ENCODE data around the gene ZNF84. TPM values are rescaled to one million over a fixed set of nuclear protein-coding genes. Genes with fewer than 3 reads are reported as not detected.

Gene ZNF84
- total and polyA plus RNA-seq, 2 of the 8 experiments (the other 6 are each of a cell fraction or from before 2014, with no cell fraction given), result 8.9 to 34.0 TPM

GRCh38 chr12:133058203-133059113 is 21.1 kb downstream of the ZNF84 start:
- H2AK5ac ChIP-seq (ENCODE audit: low read depth, low read length), result no peak overlapping the region
- no peak overlapping the region for H2AFZ ChIP-seq (ENCODE audit: low read length)
- H2BK5ac ChIP-seq (ENCODE audit: low read depth, low read length), result no peak overlapping the region
- no peaks in the 10 kb centered on the region for H4K20me1 ChIP-seq (replicated peaks in 1 of 2; ENCODE audit: control insufficient read depth in 1 of 2, insufficient read depth in 2 of 2, low read length in 2 of 2)
- H3K27me3 ChIP-seq (replicated peaks in 1 of 4; ENCODE audit: control insufficient read depth in 3 of 4, extremely low read depth in 1 of 4, insufficient read depth in 3 of 4, low read length in 3 of 4), result no peaks in the 10 kb centered on the region
- no peak overlapping the region for H3K27ac ChIP-seq (ENCODE audit: low read depth, low read length)
- TF ChIP-seq SP4 (IDR thresholded peaks at IDR 0.05; ENCODE audit: low read length) (no peak), CHD1 (IDR thresholded peaks at IDR 0.05; ENCODE audit: low read depth, low read length) (no peak), CBX5 (IDR thresholded peaks at IDR 0.05; ENCODE audit: low read depth, low read length) (peak; percentile 96), ATF2 (IDR thresholded peaks at IDR 0.05; ENCODE audit: low read length) (no peak), CREB1 (IDR thresholded peaks at IDR 0.05) (no peak), ZNF274 (IDR thresholded peaks at IDR 0.05; ENCODE audit: borderline replicate concordance, extremely low read depth, low read length) (peak; percentile 99), BRCA1 (IDR thresholded peaks at IDR 0.05; ENCODE audit: low read depth, low read length) (no peak), POLR2A (IDR thresholded peaks at IDR 0.05; ENCODE audit: control extremely low read depth in 1 of 2, low read depth in 2 of 2, low read length in 2 of 2) (peak in 1 of 2 experiments; percentile 6; a peak in 1 of 3 replicates), POU5F1 (IDR thresholded peaks at IDR 0.05; ENCODE audit: low read depth, low read length) (no peak)
- no peaks in the 10 kb centered on the region for H3K79me1 ChIP-seq (ENCODE audit: low read depth, low read length)
- peaks cover 11 to 65% (median 40%) of the 10 kb centered on the region in 4 experiments for H3K36me3 ChIP-seq (ENCODE audit: control insufficient read depth in 2 of 4, insufficient read depth in 4 of 4, low read length in 3 of 4)
- no peak for FAIRE-seq
- peaks cover 85% of the 10 kb centered on the region in 2 experiments for H3K9me3 ChIP-seq (ENCODE audit: insufficient read depth in 2 of 2, low read depth in 1 of 2, low read length in 1 of 2)
- H3K9ac ChIP-seq (replicated peaks in 1 of 4; ENCODE audit: extremely low read depth in 1 of 4, low read depth in 3 of 4, low read length in 3 of 4), result no peak overlapping the region
- no peak overlapping the region for H3K56ac ChIP-seq (replicated peaks; ENCODE audit: insufficient read length, low read depth, low read length)
- H4K91ac ChIP-seq (replicated peaks; ENCODE audit: insufficient read length, low read length), result no peak overlapping the region
- H4K5ac ChIP-seq (ENCODE audit: insufficient read length, low read depth, low read length), result no peak overlapping the region
- H3K18ac ChIP-seq (ENCODE audit: extremely low read depth, low read length), result no peak overlapping the region
- no peaks in the 10 kb centered on the region for H3K23me2 ChIP-seq (ENCODE audit: low read depth, low read length)
- H3K4me3 ChIP-seq (ENCODE audit: extremely low read depth in 1 of 4, insufficient read depth in 2 of 4, low read depth in 3 of 4, low read length in 4 of 4), result peak overlapping the region in 1 of 4 experiments; percentile 42; a peak in 1 of 8 replicates
- no peak overlapping the region for H2BK120ac ChIP-seq (replicated peaks; ENCODE audit: low read depth, low read length)
- H3K79me2 ChIP-seq (ENCODE audit: control insufficient read depth in 1 of 2, insufficient read depth in 2 of 2, low read length in 2 of 2), result no peaks in the 10 kb centered on the region
- H4K8ac ChIP-seq (ENCODE audit: extremely low read depth, insufficient read depth, low read length), result no peak overlapping the region
- H2BK12ac ChIP-seq (ENCODE audit: low read depth, low read length), result no peak overlapping the region
- no peaks in the 10 kb centered on the region for H3K4me1 ChIP-seq (replicated peaks in 1 of 4; ENCODE audit: control insufficient read depth in 3 of 4, insufficient read depth in 4 of 4, low read length in 3 of 4)
- CTCF ChIA-PET (ENCODE audit: partially characterized antibody), result interaction anchor here (0.6 kb wide), 2 partner anchors 15 to 112 kb away, joined by 3 read pairs; no protein-coding TSS in a partner anchor
- no peak overlapping the region for H2BK20ac ChIP-seq (ENCODE audit: low read length)
- H3K4me2 ChIP-seq (ENCODE audit: insufficient read depth in 1 of 2, low read depth in 2 of 2, low read length in 2 of 2), result no peak overlapping the region
- DNase-seq (ENCODE audit: low read depth in 1 of 2, low spot score in 2 of 2), result no peak
- no peak overlapping the region for H2BK15ac ChIP-seq (ENCODE audit: low read length)
- no peak overlapping the region for H3K14ac ChIP-seq (ENCODE audit: insufficient read length)
- 87% methylated on average over 8 of the region's 8 CpGs; no CpG with 5 or more reads in 1 of the 2 experiments for WGBS, 2 experiments (ENCODE audit: extremely low coverage in 1 of 2, insufficient coverage in 1 of 2, insufficient read length in 1 of 2, insufficient replicate concordance in 2 of 2, low coverage in 1 of 2, low lambda C conversion rate in 2 of 2, missing lambda C conversion rate in 1 of 2)
- POLR2A ChIA-PET (ENCODE audit: partially characterized antibody), result interaction anchor here (0.7 to 3.6 kb wide), 12 partner anchors 11 to 144 kb away, joined by 3 to 26 read pairs (median 6); partner anchors contain the start of genes ZNF10, ZNF26, ZNF268 and ZNF84
- no peak overlapping the region for H3K23ac ChIP-seq (ENCODE audit: insufficient read length)
- no peak overlapping the region for H3K4ac ChIP-seq (replicated peaks; ENCODE audit: insufficient read length, low read depth, low read length)

All from H1 (cell line).